Activated CD4-positive, alpha-beta T cell treated with anti-CD3 and anti-CD28 coated beads, Interleukin-2, amount 50 U/mL, for 48 hours (primary cell): ENCODE results near the gene CNOT3.
"Not testable (repeated sequence)": the region's sequence is repeated elsewhere in the genome, so short reads cannot be mapped to it uniquely, and the experiment has no call there.

Experiments used
- DNase-seq, 2 experiments: peaks; one replicate each; pipeline ENCODE4 v3.0.0-alpha.2; 2020

CNOT3 gene

GRCh38 chr19:54172471-54173358 lies 35.2 kb downstream of the CNOT3 start, which contains the start of gene TMC4:
TMC4 (minus strand) TSS chr19:54173160; CDS start chr19:54173117, 43 bp downstream.
- peak in 1 of 2 experiments; percentile 24 for DNase-seq

- DNase-seq: no peak
Observed at GRCh38 chr19:54173359-54173699, 35.8 kb downstream of the CNOT3 start.

GRCh38 chr19:54173951-54174834 lies 36.6 kb downstream of the CNOT3 start:
- no peak for DNase-seq

GRCh38 chr19:54178581-54179261 lies 41.2 kb downstream of the CNOT3 start:
- no peak for DNase-seq

GRCh38 chr19:54179262-54179852 lies 41.8 kb downstream of the CNOT3 start:
- DNase-seq: no peak

GRCh38 chr19:54179921-54180461 lies 42.4 kb downstream of the CNOT3 start:
- DNase-seq: no peak

GRCh38 chr19:54180691-54181091 lies 43.1 kb downstream of the CNOT3 start:
- DNase-seq: no peak

- not testable (repeated sequence) for DNase-seq
Observed at GRCh38 chr19:54181894-54182293, 44.3 kb downstream of the CNOT3 start.

GRCh38 chr19:54183431-54183830 lies 45.9 kb downstream of the CNOT3 start:
- no peak for DNase-seq

GRCh38 chr19:54186351-54186750 lies 48.8 kb downstream of the CNOT3 start:
- DNase-seq: no peak

GRCh38 chr19:54186934-54187381 lies 49.4 kb downstream of the CNOT3 start:
- no peak for DNase-seq

- DNase-seq: peak; percentile 65 to 78
Observed at GRCh38 chr19:54188215-54188871, 50.8 kb downstream of the CNOT3 start.

- no peak for DNase-seq
Observed at GRCh38 chr19:54189145-54189734, 51.7 kb downstream of the CNOT3 start, which contains the start of gene MBOAT7. MBOAT7 (minus strand) TSS chr19:54189580; CDS start chr19:54188508, 1,072 bp downstream.

GRCh38 chr19:54189735-54190502 lies 52.4 kb downstream of the CNOT3 start:
- DNase-seq: peak; percentile 100

GRCh38 chr19:54190503-54191010 lies 53.0 kb downstream of the CNOT3 start:
- DNase-seq: peak; percentile 100

- DNase-seq: peak; percentile 82 to 84
Observed at GRCh38 chr19:54191011-54191810, 53.6 kb downstream of the CNOT3 start, which contains the start of gene TSEN34. TSEN34 (plus strand) TSS chr19:54191308; CDS start chr19:54191365, 57 bp downstream.

- no peak for DNase-seq
Observed at GRCh38 chr19:54191811-54192453, 54.4 kb downstream of the CNOT3 start.

- DNase-seq: no peak
Observed at GRCh38 chr19:54193011-54193410, 55.4 kb downstream of the CNOT3 start.
